GM19463 (cell line): ENCODE measurements around the gene GALNT10.

ENCODE experiments used
- ATAC-seq: cut with Tn5 transposase; IDR thresholded peaks from one replicate; pipeline ENCODE4 v1.9.1; 2021; ENCODE audit warnings: mild to moderate bottlenecking, moderate library complexity; ENCODE audit not compliant: unreplicated experiment

The GALNT10 gene

DNA sequence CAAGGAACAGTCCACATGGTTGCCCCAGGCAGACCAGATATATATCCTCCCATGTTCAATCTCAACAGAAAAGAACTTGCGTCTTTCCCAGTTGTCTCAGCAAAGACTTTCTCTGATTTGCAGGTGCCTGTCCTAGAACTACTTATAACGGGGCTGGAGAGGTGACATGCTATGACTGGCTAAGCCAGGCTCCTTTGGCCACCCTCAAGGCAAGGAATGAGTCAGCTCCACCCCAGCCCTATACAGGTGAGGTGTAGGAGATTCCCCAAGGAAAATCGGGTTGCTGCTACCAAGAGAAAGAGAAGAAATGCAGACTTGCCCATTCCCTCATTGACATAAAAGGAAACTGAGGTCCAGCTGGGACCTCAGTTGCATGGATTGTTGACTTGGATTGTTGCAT, 127.4 kb downstream of the GALNT10 start:
- ATAC-seq: no peak

DNA sequence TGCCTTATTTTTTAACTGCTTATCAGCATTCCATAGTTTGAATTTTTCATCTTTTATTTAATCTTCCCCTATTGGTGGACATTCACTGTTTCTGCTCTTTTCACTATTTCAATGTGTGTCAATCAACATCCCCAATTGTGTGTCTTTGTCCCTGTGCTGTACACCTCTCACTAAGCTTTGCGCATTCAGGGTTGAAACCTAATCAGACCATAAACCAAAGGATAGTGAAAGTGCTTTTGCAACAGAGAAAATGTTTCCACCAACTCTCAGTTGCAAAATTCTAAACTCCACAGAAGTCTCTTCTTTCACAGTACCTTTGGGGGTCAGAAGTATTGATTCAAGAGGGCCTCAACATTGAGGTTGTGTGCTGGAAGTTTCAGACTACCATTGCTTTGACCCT, 128.2 kb downstream of the GALNT10 start:
- no peak for ATAC-seq

DNA sequence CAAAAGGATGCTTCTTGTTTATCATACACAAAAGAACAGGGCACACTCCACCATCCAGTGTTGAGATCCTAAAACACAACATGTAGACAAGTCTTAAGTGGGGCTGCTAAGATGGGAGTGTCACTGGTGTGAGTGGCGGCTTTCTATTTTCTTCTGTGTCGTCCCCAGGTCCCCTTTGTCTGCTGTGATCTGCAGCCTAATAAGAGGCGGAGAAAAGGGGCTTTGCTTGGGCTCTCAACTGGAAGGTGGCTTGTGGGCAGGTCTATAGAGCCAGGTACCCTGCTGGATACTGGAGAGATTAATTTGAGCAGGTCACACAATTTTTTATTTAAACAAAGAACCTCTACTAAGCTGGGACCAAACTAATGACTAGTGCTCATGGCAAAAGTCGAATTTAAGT, 129.2 kb downstream of the GALNT10 start:
- ATAC-seq: no peak

DNA sequence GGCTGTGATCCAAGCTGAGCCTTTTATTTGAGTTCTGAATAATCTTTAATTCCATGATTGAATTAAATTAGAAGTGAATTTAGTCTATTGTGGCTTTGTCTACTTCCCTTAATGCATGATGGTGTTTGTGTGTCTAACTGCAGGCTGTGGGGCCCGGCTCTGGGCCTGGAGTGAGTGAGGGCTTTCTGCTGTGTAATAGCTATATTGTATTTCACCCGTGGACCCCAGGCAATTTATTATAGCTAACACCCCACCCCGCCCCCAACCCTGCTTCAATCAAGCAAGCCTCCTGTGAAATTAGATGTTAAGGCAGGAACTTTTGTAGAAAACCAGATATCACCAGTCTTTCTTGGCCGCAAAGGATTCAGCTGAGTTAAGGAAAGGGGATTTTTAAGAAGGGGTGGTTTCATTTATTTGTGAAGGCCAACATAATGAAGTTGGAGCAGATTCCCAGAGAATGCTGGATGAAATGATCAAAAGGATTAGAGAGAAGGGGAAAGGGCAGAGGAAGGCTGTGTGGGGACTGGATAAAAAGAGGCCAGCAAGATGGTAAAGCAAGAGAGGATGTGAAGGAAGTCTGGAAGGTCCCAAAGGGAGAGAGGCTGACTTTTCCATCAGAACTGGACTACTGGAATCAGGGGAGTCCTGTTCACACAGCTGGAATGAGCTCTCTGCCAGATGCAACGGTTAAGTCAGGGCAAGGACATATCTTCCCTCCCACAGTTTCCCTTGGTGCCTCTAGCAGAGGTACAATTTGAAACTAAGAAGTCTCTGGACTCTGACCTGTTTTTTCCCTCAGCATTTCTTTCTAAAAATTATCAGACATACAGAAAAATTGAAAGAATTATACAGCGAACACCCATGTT, 129.9 kb downstream of the GALNT10 start:
- no peak for ATAC-seq

DNA sequence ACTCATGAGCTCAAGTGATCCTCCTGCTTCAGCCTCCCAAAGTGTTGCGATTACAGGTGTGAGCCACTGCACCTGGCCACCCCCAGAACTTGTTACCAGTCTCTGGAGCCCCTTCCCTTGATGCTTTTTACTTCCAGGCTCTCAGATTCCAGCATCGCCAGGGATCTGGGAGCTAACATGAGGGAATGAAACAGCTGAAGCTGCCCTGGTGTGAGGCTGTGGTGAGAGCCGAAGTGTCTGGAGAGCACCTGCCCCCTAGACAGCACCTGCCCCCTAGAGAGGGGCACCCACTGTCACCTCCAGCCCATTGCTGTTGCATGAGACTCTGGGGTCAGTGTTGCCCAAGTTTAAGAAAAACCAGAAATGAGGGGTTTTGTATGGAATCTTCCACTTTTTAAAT, 131.0 kb downstream of the GALNT10 start:
- ATAC-seq: no peak

DNA sequence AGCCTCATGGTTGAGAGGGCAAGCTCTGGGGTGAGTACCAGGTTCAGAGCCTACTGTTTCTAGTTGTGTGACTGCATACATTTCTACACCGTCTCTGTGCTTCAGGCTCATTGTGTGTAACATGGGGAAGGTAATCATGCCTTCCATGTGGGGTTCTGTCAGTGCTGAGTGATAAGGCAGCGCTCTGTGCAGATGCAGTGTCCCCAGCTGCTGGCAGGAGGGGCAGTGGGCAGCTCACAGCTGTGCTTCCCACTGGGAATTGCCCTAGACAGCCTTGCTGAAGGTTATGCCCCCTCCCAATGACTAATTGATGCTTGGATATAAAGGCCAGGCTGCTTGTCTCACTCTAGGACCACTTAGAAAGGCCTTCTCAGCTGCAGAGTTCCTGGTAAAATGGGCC, 133.5 kb downstream of the GALNT10 start:
- ATAC-seq: no peak

DNA sequence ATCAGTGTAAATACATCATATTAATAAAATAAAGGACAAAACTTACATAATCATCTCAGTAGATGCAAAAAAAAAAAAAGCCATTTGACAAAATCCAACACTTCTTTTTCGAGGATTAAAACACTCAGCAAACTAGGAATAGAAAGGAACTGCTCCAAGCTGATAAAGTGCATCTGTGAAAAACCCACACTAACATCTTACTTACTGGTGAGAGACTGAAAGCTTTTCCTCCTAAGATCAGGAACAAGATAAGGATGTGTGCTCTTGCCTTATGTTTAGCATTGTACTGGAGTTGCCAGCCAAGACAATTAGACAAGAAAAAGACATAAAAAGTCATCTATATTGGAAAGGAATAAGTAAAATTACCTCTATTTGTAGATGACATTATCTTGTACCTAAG, 135.0 kb downstream of the GALNT10 start:
- no peak for ATAC-seq

DNA sequence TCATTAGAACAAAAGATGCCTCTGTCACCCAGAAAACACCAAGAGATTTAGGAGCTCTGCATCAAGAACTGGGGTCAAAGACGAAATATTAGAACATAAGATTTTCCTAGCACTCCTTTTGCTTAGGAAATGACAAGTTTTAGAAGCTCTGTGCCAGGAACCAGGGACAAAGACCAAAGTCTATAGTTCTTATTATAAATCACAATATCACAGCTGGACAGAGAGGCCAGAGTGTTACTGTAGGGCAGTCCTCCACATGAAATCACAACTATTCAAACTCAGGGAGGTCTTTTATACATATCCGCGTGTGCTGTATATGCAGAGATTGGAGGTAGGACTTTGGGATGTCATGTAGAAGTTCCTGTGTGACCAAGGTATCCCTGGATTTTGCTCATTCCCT, 138.5 kb downstream of the GALNT10 start:
- ATAC-seq: no peak

DNA sequence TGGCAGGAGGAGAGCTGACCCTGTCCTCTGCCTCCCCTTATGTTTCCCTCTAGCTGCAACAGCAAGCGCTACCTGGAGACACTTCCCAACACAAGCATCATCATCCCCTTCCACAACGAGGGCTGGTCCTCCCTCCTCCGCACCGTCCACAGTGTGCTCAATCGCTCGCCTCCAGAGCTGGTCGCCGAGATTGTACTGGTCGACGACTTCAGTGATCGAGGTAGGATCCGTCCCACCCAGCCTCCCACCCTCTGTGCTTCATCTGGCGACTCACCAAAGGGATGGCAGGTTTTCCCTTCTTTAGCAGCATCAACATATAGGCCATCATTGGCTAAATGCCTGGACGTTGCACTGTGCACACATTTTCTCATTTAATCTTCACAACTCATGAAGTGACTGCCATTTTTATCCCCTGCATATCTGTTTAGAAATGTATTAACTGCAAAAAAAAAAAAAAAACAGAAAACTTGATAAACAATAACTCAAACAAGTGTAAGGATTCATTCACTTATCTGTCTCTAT, 139.0 kb downstream of the GALNT10 start:
- no peak for ATAC-seq

DNA sequence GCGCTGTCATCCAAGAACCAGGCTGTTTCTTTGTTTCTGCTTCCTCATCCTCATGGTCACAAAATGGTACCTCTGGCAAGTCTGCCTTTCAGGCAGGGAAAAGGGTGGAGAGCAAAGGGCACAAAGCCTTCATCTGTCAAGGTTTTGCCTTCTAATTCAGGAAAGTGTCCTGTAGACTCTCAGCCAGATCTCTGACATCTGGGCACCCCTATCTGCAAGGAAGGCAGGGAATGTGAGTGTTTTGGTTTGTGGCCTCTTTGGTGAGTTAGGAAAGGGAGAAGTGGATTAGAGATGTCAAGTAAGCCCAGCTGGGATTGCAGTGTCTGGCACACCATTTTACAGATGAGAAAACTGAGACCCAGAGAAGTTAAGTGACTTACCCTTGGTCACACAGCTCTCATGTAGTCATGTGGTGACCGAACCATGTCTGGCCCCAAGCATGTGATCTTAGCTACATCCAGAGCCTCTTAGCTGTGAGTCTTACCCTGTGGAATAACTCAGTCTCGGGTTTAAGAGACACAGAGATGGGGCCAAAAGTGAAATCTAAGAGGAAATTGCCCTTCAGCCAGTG, 139.6 kb downstream of the GALNT10 start:
- no peak for ATAC-seq

DNA sequence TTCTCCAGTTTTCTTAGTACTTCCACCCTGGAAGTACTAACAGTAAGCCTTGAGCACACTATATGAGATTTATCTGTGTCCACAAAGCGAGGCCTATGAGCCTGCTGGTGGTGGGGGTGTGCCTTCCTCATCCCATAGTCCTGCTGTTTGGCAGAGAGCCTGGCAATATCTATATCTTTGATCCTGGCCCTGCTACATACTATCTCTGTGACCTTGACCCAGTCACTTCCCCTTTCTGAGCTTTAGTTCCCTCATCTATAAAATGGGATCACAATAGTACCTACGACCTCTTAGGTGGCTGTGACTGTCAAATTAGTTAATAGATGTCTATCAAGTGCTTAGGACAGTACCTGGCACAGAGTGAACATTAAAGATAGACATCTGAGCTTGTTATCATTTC, 140.7 kb downstream of the GALNT10 start:
- no peak for ATAC-seq

DNA sequence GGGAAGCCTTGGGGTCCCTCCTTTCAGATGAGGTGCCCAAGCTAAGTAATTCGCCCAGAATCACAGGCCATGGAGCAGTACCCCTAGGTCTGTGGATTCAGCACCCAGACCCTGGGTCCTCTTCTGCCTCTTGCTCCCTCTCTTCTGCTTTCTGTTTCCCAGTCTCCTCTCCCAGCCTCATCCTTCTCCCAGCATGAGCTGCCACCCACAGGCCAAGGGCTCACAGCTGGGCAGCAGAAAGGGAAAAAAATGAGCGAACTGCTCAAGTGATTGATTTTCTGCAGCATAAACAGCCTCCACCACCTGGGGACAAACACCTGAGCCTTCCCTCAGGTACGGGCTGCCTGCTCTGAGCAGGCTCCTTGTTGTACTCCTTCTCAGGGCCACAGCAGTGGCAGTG, 141.4 kb downstream of the GALNT10 start:
- ATAC-seq: no peak

DNA sequence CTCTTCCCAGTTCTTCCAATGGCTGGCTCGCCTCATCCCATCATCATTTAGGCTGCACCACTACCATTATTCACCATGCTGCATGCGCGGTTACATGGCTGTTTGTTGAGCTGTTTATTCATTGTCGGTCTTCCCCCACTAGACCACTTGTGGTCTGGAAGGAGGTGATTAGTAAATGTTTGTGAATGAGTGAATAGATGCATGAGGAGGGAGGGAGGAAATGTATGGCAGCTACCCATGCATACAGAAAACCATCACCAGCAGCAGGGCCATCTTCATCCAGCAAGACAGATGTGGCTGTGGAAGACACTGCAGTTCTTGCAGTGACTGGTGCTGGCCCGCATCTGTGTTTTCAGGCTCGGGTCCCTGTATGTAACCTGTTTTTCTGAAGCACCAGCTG, 141.9 kb downstream of the GALNT10 start:
- ATAC-seq: no peak

DNA sequence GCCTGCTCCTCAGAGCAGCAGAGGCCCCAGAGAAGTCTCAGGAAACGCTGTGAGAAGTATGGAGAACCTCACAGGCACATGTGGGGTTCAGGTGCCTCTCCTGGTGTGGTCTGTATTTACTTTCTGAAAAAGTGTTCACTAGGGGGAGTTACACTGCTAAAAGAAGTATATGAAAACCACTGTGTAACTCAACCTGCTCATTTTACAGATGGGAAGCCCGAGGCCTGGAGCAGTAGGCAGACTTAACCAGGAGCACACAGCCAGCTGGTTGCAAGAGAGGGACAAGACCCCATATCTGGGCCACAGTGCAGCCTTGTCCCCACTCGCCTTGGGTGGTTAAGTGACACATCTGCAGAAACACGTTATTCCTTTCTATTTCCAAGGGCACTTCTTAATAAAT, 142.5 kb downstream of the GALNT10 start:
- ATAC-seq: no peak

DNA sequence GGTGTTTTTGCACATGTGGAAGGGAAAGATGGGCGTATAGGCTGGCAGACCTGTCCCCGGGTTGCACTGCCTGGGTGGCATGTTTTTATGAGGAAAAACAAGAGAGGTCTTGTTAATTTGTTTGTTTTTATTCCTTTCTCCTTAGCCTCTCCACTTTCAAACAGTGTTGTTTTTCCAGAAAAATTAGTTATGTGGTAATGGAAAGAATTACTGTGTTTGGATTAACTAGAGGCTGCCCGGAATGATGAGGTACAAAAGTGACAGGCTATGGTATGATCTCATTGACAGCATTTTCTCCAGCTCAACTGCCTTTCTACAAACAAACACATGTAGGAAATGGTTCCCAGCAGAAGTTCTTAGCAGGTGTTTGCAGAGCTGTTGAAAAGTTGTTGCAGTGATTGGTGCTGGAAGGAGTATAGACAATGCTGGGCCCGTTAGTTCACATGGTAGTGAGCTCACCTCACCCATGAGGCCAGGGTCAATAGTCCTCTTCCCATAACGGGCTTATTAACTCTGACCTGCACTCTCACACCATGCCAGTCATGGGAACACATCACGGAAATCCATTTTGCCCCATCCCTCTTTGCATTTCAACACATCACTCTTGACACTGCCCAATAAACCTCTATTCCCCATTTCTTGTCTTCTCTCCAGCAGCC, 144.0 kb downstream of the GALNT10 start:
- no peak for ATAC-seq

DNA sequence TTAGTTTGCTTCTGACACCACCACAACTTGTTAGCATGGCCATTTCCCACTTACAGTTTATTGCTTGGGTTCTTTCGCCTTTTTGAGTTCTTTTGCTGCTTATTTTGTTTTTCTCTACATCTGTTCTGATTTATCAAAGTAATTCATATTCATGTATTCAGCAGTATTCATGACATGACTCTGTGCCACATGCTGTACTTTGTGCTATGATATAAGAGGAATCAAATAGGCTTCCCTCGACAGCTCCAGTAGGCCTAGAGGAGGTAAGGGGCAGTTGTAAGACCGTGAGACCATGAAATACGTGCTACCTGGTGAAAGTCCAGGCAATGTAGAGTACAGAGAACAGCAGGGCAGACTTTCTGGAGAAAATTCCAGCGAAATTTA, 144.5 kb downstream of the GALNT10 start:
- ATAC-seq: no peak

DNA sequence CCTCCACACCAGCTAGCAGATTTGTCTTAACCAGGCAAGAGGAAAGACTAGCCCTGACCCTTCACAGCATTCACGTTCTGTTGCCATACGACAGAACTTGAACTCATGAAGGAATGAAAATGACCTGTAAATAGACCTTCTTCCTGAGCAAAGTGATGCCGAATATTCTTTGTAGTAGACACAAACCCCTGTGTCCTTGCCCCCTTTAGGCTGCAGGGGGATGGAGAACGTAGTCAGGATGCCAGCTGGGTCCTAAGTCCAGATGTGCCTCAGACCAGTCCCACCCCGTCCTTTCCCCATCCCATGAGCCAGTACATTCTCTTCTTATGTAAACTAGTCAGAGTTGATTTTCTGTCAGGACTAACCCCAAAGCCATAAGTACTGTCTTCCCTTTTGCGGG, 151.1 kb downstream of the GALNT10 start:
- ATAC-seq: no peak

DNA sequence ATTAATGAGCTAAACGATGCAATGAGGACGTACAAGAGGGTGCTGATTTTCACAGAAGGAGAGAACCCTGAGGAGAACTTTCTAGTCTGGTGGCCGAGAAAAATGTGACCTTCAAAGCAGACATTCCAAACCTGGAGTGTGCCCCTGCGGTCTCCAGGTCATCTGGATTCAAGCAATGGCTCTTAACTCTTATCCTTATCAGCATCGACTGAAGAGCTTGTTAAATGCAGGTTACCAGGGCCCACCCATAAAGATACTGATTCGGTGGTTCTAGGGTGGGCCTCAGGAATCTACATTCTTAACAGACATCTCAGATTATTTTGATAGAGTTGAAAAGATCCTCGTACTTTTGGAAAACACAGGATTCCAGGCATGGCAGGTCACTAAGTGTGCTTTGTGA, 151.7 kb downstream of the GALNT10 start:
- ATAC-seq: no peak

DNA sequence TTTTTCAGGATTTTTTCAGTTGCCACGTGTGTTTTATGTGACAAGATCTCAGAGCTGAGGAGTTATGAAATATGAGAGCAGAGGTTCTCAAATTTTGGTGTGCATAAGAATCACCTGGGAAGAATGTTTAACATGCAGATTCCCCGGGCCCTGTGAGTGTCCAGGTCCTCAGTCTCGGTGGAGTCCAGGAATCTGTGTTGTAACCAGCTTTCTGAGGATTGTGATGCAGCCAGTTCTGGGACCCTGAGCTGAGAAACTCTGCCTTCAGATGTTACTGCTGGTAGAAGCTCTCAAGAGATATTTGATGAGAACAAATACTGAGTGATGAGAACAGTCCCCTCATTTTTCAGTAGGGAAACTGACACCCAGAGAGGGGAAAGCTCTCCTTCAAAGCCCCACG, 152.4 kb downstream of the GALNT10 start:
- no peak for ATAC-seq

DNA sequence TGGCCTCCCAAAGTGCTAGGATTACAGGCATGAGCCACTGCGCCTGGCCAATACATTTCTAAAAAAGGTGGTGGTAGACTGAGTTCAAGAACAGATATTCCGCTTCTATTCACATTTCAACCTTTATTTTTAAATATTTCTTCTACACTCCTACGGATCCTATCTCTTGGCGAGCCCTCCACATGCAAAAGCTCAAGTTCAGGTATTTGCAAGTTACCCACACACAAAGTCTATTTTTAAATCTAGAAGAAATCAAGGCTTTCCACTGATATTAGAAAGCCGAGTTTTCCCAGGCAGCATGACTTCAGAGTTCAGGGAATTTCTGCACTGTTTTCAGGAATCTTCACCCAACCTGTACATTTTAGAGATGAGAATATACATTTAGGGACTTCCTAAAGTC, 153.9 kb downstream of the GALNT10 start:
- ATAC-seq: no peak

DNA sequence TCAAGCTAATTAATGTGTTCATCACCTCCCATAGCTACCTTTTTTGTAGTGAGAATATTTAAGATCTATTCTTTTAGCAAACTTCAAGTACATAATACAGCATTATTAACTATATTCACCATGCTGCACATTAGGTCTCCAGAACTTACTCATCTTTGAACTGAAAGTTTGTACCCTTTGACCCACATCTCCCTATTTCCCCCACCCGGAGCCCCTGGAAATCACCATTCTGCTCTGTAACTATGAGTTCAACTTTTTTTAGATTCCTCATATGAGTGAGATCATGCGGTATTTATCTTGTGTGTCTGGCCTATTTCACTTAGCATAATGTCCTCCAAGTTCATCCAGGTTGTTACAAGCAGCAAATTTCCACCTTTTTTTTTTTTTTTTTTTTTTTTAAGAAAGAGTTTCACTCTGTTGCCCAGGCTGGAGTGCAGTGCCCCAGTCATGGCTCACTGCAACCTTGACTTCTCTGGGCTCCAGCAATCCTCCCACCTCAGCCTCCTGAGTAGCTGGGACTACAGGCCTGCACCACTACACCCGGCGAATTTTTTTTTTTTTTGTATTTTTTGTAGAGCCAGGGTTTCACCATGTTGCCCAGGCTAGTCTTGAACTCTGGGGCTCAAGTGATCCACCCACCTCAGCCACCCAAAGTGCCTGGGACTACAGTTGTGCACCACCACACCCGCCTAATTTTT, 154.9 kb downstream of the GALNT10 start:
- peak; percentile 88 for ATAC-seq
